ENCODE data around the gene USP49. TPM values are rescaled to one million over a fixed set of nuclear protein-coding genes. Genes with fewer than 3 reads are reported as not detected.
A peak's percentile ranks its signal among the peaks of the same experiment; 100 is the strongest.
"Not testable (repeated sequence)": the region's sequence is repeated elsewhere in the genome, so short reads cannot be mapped to it uniquely, and the experiment has no call there.

The USP49 gene
- total RNA-seq, 1 experiment from 2014 or later, result 2.1 TPM

- DNase-seq (ENCODE audit: low read depth), result no peak
Observed at GRCh38 chr6:41783106-41783780, 111.9 kb downstream of the USP49 start.

- DNase-seq (ENCODE audit: low read depth), result no peak
Observed at GRCh38 chr6:41781366-41781730, 113.8 kb downstream of the USP49 start.

GRCh38 chr6:41780551-41781365 lies 114.4 kb downstream of the USP49 start, which contains the start of gene PRICKLE4:
Gene PRICKLE4, plus strand, starts transcription at chr6:41780782. Its CDS starts 2,692 bp downstream, at chr6:41783474.
- no peak for DNase-seq (ENCODE audit: low read depth)

- DNase-seq (ENCODE audit: low read depth), result peak; percentile 88
Observed at GRCh38 chr6:41779788-41780550, 115.2 kb downstream of the USP49 start, which contains the start of gene FRS3. Gene FRS3, minus strand, starts transcription at chr6:41779900. Its CDS starts 2,913 bp downstream, at chr6:41776987.

GRCh38 chr6:41779336-41779735 lies 115.8 kb downstream of the USP49 start:
- no peak for DNase-seq (ENCODE audit: low read depth)

GRCh38 chr6:41778895-41779294 lies 116.3 kb downstream of the USP49 start:
- no peak for DNase-seq (ENCODE audit: low read depth)

- no peak for DNase-seq (ENCODE audit: low read depth)
Observed at GRCh38 chr6:41777551-41778285, 117.5 kb downstream of the USP49 start.

- no peak for DNase-seq (ENCODE audit: low read depth)
Observed at GRCh38 chr6:41775293-41775882, 119.8 kb downstream of the USP49 start.

- DNase-seq (ENCODE audit: low read depth), result no peak
Observed at GRCh38 chr6:41774841-41775240, 120.3 kb downstream of the USP49 start.

- DNase-seq (ENCODE audit: low read depth), result no peak
Observed at GRCh38 chr6:41771058-41771983, 123.9 kb downstream of the USP49 start.

GRCh38 chr6:41770381-41771057 lies 124.7 kb downstream of the USP49 start:
- DNase-seq (ENCODE audit: low read depth), result no peak

- no peak for DNase-seq (ENCODE audit: low read depth)
Observed at GRCh38 chr6:41769376-41769775, 125.8 kb downstream of the USP49 start.

- no peak for DNase-seq (ENCODE audit: low read depth)
Observed at GRCh38 chr6:41768545-41769308, 126.4 kb downstream of the USP49 start.

- no peak for DNase-seq (ENCODE audit: low read depth)
Observed at GRCh38 chr6:41767112-41767833, 127.9 kb downstream of the USP49 start.

GRCh38 chr6:41766043-41766664 lies 129.0 kb downstream of the USP49 start:
- not testable (repeated sequence) for DNase-seq (ENCODE audit: low read depth)

GRCh38 chr6:41763470-41763869 lies 131.7 kb downstream of the USP49 start:
- no peak for DNase-seq (ENCODE audit: low read depth)
